Endodermal cell (in vitro differentiated cells): ENCODE measurements around the gene RGS7. TPM values are rescaled to one million over a fixed set of nuclear protein-coding genes. Genes with fewer than 3 reads are reported as not detected.

Source experiments
- DNase-seq: peaks from one replicate; pipeline ENCODE4 v3.0.0-alpha.2; 2017
- H3K27ac ChIP-seq: 2 replicates; pipeline ENCODE4 v1.5.1; 2013; ENCODE audit warnings: mild to moderate bottlenecking, low read depth, low read length, moderate library complexity
- H3K27me3 ChIP-seq: 2 replicates; pipeline ENCODE4 v1.6.1; 2013; ENCODE audit warnings: mild to moderate bottlenecking, low read length, moderate library complexity; ENCODE audit not compliant: insufficient read depth, control insufficient read depth, poor library complexity, severe bottlenecking
- H3K36me3 ChIP-seq: 2 replicates; pipeline ENCODE4 v1.7.0; 2013; ENCODE audit warnings: mild to moderate bottlenecking, low read length, moderate library complexity; ENCODE audit not compliant: control insufficient read depth, insufficient read depth
- H3K4me1 ChIP-seq: one replicate; pipeline ENCODE4 v1.7.0; 2013; ENCODE audit warnings: low read length; ENCODE audit not compliant: control insufficient read depth, insufficient read depth
- H3K4me3 ChIP-seq: 2 replicates; pipeline ENCODE4 v1.5.1; 2013; ENCODE audit warnings: mild to moderate bottlenecking, low read length, moderate library complexity
- H3K9ac ChIP-seq: 2 replicates; pipeline ENCODE4 v1.6.1; 2013; ENCODE audit warnings: mild to moderate bottlenecking, low read length, moderate library complexity; ENCODE audit not compliant: poor library complexity, severe bottlenecking; ENCODE audit errors: extremely low read depth
- H3K9me3 ChIP-seq: 2 replicates; pipeline ENCODE4 v1.6.1; 2013; ENCODE audit warnings: mild to moderate bottlenecking, low read length, moderate library complexity; ENCODE audit not compliant: control insufficient read depth
- H3K27ac Mint-ChIP-seq: 2 replicates; pipeline ENCODE4 v1.8.0; 2020; ENCODE audit warnings: mixed read lengths
- H3K27me3 Mint-ChIP-seq: 2 replicates; pipeline ENCODE4 v1.8.0; 2021; ENCODE audit warnings: mild to moderate bottlenecking, mixed read lengths; ENCODE audit not compliant: insufficient read depth
- H3K36me3 Mint-ChIP-seq: 2 replicates; pipeline ENCODE4 v1.8.0; 2020; ENCODE audit warnings: low read depth, mixed read lengths
- H3K4me1 Mint-ChIP-seq: 2 replicates; pipeline ENCODE4 v1.8.0; 2020; ENCODE audit warnings: mixed read lengths
- H3K4me3 Mint-ChIP-seq: 2 replicates; pipeline ENCODE4 v1.8.0; 2020; ENCODE audit warnings: mild to moderate bottlenecking, moderate library complexity, mixed read lengths
- H3K9me3 Mint-ChIP-seq: 2 replicates; pipeline ENCODE4 v1.8.0; 2020; ENCODE audit warnings: mild to moderate bottlenecking, mixed read lengths
- WGBS, 2 experiments: methylation state at CpG; one replicate each; pipeline versions ENCODE4 v1.1.5 to v1.1.7; 2013; ENCODE audit warnings: missing lambda C conversion rate in 2 of 2, mixed read lengths in 1 of 2; ENCODE audit not compliant: insufficient coverage in 1 of 2, insufficient read length in 1 of 2; 5-methylcytosine and 5-hydroxymethylcytosine counted together
- long read RNA-seq, 4 experiments: library from polyadenylated mRNA in 2 of 4; library from RNA in 1 of 4; library from capped mRNA in 1 of 4; stranded (forward) in 3 of 4; unstranded in 1 of 4; transcript quantifications; one replicate each; pipeline ENCODE4 v2.0.0, GENCODE V29; 2020 to 2021; ENCODE audit warnings: inconsistent platforms in 1 of 4
- polyA plus RNA-seq, 2 experiments: library from polyadenylated mRNA; stranded (reverse); fragments of 50-300 nt; gene quantifications; one replicate each; pipeline ENCODE4 v1.2.3, GENCODE V29; 2013
- total RNA-seq, 2 donors: library from RNA; stranded (reverse); fragmentation: NEBNext Ultra II Directional in 1 of 2; extraction: Animal tissue kit (Norgen Biotek cat#: 25700) in 1 of 2; gene quantifications; 2 replicates in 1 of 2; 3 replicates in 1 of 2; pipeline ENCODE4 v1.2.1, GENCODE V29; 2021
- TF ChIP-seq, protein P1 (sequence below): fragments of 200-600 bp; sonication (generic); conservative IDR thresholded peaks from 2 replicates; pipeline ENCODE4 v1.5.0; 2021; ENCODE audit warnings: antibody characterized with exemption, mild to moderate bottlenecking

RGS7 gene
- 1 to 10 TPM; 1.0 to 1.1 TPM for total RNA-seq
- polyA plus RNA-seq (2013, experiment 1 of 2), result 0.46 TPM
- 0.58 TPM for polyA plus RNA-seq (2013, experiment 2 of 2)
- long read RNA-seq, experiment 1, result 0 reads
- long read RNA-seq, experiment 2, result 0 reads
- long read RNA-seq, experiment 3, result 0 reads
- long read RNA-seq, experiment 4, partial matches to known transcripts, result 1 of 1 reads
- long read RNA-seq, experiment 4, other reads (novel, unspliced or antisense), result 0 of 1 reads

DNA sequence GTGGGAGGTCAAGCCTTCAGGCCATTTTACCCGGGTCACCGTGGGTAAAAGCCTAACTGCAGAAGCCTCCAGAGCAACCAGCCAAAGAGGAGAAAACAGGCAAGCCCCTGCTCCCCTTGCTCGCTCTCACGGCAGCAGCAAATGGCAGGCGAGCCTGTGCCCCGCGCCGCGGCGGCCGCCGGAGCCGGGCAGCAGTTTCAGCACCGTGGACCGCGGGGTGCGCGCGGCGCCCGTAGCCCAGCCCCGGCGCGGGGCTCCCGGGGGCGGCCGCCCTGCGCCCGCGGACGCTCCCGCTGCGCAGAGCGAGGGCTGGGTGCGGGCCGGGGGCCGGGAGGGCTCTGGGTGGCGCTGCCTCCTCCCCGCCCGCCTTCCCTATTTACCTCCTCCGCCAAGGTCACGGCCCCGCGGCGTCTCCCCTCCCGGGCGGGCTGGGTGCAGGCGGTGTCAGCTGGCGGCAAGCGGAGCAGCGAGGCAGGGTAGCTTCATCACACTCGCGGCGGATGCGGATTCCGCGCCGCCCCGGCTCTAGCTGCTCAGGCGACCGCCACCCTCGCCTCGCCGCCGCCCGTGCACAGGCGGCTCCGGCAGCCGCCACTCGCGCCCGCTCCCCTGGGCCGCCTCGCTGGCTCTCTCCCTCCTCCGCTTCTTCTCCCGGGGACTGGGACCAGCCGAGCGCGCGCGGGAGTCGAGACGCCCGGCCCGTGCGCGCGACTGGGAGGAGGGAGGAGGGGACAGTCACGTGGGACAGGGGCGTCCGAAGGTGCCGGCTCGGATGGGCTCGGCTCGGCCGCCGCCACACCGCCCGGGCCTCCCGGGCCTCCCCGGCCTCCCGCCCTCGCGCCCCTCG lies at the start of gene RGS7:
RGS7 (minus strand) TSS at position 687 of the 847 bp plus-strand sequence.
- peak; percentile 88 for DNase-seq
- 0% methylated on average over 6 to 100 of the region's 105 CpGs for WGBS, 2 experiments
- Histone ChIP-seq H3K36me3 (no peaks in the 10 kb centered on the region), H3K9ac (no peak within 1 kb of the TSS), H3K9me3 (no peaks in the 10 kb centered on the region), H3K4me3 (peak within 1 kb of the TSS; percentile 81), H3K4me1 (no peaks in the 10 kb centered on the region), H3K27ac (no peak within 1 kb of the TSS), H3K27me3 (peaks cover 38% of the 10 kb centered on the region)
- Mint-ChIP-seq H3K36me3 (no peaks in the 10 kb centered on the region), H3K27me3 (peaks cover 28% of the 10 kb centered on the region), H3K4me1 (peaks cover 8% of the 10 kb centered on the region), H3K9me3 (no peaks in the 10 kb centered on the region), H3K4me3 (peak within 1 kb of the TSS; percentile 71), H3K27ac (no peak within 1 kb of the TSS)
- TF ChIP-seq, protein P1, sequence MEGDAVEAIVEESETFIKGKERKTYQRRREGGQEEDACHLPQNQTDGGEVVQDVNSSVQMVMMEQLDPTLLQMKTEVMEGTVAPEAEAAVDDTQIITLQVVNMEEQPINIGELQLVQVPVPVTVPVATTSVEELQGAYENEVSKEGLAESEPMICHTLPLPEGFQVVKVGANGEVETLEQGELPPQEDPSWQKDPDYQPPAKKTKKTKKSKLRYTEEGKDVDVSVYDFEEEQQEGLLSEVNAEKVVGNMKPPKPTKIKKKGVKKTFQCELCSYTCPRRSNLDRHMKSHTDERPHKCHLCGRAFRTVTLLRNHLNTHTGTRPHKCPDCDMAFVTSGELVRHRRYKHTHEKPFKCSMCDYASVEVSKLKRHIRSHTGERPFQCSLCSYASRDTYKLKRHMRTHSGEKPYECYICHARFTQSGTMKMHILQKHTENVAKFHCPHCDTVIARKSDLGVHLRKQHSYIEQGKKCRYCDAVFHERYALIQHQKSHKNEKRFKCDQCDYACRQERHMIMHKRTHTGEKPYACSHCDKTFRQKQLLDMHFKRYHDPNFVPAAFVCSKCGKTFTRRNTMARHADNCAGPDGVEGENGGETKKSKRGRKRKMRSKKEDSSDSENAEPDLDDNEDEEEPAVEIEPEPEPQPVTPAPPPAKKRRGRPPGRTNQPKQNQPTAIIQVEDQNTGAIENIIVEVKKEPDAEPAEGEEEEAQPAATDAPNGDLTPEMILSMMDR, result no peak

DNA sequence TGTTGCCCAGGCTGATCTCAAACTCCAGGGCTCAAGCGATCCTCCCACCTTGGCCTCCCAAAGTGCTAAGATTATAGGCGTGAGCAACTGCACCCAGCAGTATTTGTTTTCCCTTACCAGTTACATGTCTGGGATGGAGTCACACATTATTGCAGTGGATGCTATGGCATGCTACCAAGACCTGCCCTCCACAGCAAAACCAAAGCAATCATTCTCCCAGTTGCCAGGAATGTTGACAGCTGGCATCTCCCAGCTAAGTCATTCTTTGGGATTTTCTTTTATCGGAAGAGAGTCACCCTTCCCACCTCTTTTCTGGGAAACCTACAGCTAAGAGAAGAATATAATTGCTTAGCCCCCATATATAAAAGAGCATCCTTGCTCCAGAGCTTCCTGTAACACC lies 49.4 kb upstream of the RGS7 start:
- H3K4me3 ChIP-seq, result no peak overlapping the region
- no peaks in the 10 kb centered on the region for H3K9me3 ChIP-seq
- no peak overlapping the region for H3K27ac ChIP-seq
- no peaks in the 10 kb centered on the region for H3K9me3 Mint-ChIP-seq
- no peaks in the 10 kb centered on the region for H3K36me3 Mint-ChIP-seq
- peaks cover 21% of the 10 kb centered on the region for H3K4me1 Mint-ChIP-seq
- DNase-seq, result no peak
- H3K9ac ChIP-seq, result no peak overlapping the region
- no peaks in the 10 kb centered on the region for H3K36me3 ChIP-seq
- H3K27ac Mint-ChIP-seq, result no peak overlapping the region
- 93 to 100% methylated on average over 3 of the region's 3 CpGs for WGBS, 2 experiments
- no peak overlapping the region for H3K4me3 Mint-ChIP-seq
- peaks cover 2% of the 10 kb centered on the region for H3K4me1 ChIP-seq
- no peaks in the 10 kb centered on the region for H3K27me3 ChIP-seq
- TF ChIP-seq, protein P1, result no peak
- H3K27me3 Mint-ChIP-seq, result peaks cover 7% of the 10 kb centered on the region

DNA sequence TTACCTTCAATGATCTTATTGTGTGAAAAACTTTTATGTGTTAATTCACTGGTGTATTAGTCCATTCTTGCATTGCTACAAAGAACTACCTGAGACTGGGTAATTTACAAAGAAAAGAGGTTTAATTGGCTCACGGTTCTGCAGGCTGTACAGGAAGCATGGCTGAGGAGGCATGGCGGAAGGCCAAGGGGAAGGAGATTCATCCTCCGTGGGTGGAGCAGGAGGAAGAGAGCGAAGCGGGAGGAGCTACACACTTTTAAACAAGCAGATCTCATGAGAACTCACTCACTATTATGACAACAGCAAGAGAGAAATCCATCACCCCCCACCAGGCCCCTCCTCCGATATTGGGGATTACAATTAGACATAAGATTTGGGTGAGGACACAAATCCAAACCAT lies 44.2 kb upstream of the RGS7 start:
- H3K27me3 Mint-ChIP-seq, result no peaks in the 10 kb centered on the region
- H3K9me3 Mint-ChIP-seq, result no peaks in the 10 kb centered on the region
- Histone ChIP-seq H3K4me3 (no peak overlapping the region), H3K9me3 (no peaks in the 10 kb centered on the region), H3K27ac (no peak overlapping the region), H3K36me3 (no peaks in the 10 kb centered on the region), H3K4me1 (no peaks in the 10 kb centered on the region), H3K9ac (no peak overlapping the region), H3K27me3 (no peaks in the 10 kb centered on the region)
- no peak for DNase-seq
- H3K27ac Mint-ChIP-seq, result no peak overlapping the region
- H3K4me3 Mint-ChIP-seq, result no peak overlapping the region
- H3K4me1 Mint-ChIP-seq, result peaks cover 33% of the 10 kb centered on the region
- H3K36me3 Mint-ChIP-seq, result no peaks in the 10 kb centered on the region
- WGBS, 2 experiments, result 83 to 93% methylated on average over 1 to 4 of the region's 6 CpGs
- TF ChIP-seq, protein P1, result no peak
